GM18519 (cell line): ENCODE data around the gene CIZ1.
"Not testable (repeated sequence)": the region's sequence is repeated elsewhere in the genome, so short reads cannot be mapped to it uniquely, and the experiment has no call there.

Source experiments
- ATAC-seq: cut with Tn5 transposase; IDR thresholded peaks from one replicate; pipeline ENCODE4 v1.9.1; 2021; ENCODE audit warnings: mild to moderate bottlenecking, moderate library complexity; ENCODE audit not compliant: unreplicated experiment, low FRiP score

The CIZ1 gene

DNA sequence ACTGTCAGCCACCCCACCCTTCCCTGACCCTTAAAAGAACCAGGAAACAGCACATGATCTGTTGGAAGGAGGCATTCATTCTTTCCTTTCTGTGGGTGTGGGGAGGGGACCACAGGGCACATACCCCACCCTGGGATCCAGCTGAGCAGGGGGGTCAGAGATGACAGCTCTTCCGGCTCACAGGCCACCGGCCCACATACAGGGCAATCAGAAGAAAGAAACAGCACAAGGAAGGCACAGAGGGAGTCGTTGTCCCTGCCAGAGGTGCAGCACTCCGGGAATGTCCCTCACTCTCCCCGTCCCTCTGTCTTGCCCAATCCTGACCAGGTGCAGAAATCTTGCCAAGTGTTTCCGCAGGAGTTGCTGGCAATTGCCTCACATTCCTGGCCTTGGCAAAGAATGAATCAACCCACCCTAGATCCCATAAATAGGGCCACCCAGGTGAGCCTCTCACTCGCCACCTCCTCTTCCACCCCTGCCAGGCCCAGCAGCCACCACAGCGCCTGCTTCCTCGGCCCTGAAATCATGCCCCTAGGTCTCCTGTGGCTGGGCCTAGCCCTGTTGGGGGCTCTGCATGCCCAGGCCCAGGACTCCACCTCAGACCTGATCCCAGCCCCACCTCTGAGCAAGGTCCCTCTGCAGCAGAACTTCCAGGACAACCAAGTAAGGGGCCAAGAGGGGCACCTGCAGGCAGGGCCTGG is 42.2 kb downstream of the CIZ1 start, which contains the start of gene LCN2:
LCN2 (plus strand) TSS at position 453 of the 701 bp plus-strand sequence; CDS start at position 526, 73 bp downstream.
- ATAC-seq = no peak

DNA sequence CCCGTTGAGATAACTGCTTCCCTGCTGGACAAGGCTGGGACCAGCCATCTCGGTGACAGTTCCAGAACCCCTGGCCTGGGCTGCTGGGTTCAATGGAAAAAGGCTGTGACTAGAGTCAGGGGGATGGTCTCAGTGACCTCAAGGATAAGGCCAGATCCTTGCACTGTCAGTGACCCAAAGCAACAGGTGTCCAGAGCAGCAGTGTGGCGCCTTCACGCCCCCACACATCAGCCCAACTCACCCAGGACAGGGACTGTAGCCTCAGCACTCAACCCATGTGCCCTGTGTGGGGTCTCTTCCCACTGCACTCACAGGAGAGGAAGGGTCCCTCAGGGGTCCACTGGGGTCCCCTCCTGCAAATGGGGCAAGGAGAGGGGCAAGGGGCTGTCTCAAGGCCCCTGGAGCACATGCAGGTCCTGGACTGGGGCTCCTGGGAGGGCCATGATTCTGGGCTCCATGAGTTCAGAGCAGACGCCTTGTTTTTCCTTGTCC is 42.8 kb downstream of the CIZ1 start:
- no peak for ATAC-seq

DNA sequence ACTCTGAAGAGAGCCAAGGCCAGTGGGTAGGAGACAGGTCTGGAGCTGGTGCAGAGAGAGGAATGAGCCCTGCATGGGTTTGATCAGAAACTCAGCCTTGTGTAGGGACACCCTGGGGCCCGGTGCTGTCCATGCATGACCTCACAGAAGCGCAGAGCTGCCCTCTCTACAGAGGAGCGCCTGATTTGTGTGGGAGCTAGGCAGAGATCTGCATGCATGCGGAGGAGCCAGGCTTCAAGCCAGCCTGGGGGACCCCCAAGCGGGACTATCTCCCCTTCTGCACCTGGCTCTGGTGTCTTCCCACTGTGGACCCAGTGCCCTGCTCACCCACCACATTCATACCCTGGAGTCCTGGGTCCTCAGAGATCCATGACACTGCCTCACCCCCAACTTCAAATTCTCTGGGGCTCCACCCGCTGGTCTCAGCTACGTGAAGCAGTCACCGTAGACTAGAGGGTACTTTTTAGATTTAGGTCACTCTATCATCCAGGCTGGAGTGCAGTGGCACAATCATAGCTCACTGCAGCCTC is 44.7 kb downstream of the CIZ1 start:
- no peak for ATAC-seq

DNA sequence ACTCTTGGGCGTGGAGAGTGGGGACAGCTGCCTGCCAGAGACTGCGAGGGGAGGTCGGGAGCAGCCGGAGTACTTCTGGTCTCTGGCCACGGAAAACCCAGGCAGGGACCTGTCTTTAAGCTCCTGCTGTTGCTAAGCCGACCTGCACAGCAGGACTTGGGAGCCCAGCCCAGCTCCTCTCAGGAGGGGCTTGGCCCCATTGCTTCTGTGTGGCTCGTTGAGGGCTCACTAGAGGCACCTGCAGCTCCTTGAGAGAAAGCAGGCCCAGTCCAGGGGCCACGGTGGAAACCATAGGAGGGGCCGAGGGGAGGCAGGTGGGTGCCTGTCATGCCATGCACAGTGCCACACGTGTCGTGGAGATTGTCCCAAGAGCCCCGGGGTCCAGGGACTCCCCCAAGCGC is 45.4 kb downstream of the CIZ1 start:
- no peak for ATAC-seq

DNA sequence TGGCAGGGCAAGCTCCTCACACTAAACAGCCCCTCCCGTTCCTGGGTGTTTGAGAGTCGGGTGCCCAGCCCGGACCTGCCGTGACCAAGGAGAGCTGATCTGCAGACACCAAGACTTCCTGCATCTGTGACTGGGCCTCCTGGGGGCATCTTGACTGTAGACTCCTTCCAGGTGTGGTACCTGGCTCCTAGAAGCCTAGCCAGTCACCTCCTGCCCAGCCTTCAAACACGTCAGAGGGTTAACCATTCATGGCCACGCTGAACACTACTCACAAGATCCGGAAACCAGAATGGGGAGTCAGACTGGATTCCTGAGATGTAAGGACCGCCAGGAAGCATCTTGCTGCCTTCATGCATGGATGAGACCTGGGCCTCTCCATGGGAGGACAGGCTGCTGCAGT is 45.8 kb downstream of the CIZ1 start:
- no peak for ATAC-seq

DNA sequence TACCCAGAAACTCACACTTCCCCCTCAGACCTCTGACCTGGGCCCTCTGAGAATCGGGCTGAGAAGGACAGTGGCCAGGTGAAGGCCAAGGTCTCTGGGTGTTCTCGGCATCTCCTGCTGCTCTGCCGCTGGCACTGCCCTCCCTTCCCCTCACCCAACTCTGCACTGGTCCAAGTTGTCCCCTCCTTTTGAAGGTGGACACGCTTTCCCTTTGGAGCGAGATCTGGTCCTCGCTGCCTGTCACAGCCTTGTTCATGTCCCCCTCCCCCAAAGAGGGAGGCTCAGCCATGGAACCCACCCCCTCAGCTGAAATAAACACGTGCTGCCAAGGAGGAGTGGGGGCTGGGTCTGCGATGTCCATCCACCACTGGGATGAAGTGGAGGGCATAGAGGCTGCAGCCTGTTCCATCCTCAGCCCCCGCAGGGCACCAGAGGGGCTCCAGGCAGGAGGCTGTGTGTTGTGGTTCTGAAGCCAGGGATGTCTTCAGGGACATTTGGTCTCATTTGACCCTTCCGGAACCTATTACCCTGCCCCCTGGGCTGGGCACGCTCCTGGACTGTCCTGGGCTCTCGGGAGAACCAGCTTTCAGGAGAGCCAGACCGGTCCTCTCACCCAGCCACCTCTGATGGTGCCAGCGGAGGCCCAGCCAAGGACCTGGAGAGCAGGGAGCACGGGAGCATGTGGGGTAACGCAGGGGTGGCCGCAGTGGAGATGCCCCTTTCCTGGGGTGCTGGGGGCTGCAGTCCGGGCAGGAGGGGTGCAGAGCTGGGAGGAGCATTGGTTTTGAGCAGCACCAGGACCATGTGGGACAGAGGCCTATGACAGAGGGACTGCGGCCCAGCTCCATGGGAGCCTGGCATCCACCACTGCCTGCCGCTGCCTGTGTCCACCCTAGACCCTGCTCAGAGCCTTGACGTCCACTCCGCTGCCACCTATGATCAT is 46.9 kb downstream of the CIZ1 start:
- no peak for ATAC-seq

DNA sequence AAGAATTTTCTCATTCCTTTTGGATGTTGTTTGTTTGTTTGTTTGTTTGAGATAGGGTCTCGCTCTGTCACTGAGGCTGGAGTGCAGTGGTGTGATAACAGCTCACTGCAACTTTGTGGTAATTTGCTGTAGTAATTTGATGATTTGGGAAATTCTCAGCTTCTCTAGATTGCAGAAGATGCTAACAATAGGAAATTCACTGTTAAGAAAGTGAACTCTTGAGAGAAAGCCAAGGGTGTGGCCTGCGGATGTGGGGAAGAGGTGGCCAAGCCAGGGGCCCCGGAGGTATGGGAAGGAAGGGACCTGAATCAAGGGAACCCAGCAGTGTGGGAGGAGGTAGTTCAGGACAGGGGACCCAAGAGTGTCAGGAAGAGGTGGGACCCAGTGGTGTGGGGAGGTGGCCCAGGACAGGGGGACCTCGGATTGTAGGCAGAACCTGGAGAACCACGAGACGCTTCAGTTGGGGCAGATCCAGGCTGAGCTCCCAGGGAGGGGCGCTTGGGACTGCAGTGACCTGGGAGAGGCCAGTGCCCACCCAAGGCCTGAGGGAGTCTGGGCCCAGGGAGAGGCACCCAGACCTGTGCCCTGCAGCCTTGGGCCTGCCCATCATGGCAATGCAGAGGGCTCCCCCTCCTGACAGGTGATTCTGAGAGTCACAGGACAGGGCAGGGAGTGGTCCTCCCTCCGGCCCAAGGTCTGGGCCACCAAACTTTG is 47.7 kb downstream of the CIZ1 start:
- ATAC-seq = no peak

DNA sequence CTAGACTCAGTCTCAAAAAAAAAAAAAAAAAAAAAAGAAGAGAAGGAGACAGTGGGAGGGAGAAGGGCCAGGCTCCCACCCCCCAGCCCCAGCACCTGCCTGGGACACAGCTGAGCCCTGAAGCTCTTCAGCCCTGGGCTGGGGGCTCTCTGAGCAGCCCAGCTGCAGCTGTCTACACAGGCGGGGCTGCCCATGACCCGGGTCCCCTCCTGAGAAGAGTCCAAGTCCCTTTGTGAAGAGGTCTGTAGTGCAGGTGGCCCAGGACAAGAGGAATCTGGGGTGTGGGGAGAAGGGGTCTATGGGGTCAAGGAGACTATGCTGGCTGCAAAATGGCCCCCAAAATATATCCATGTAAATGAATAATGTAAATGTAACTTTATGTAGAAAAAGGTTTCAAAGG is 48.8 kb downstream of the CIZ1 start:
- ATAC-seq = no peak

DNA sequence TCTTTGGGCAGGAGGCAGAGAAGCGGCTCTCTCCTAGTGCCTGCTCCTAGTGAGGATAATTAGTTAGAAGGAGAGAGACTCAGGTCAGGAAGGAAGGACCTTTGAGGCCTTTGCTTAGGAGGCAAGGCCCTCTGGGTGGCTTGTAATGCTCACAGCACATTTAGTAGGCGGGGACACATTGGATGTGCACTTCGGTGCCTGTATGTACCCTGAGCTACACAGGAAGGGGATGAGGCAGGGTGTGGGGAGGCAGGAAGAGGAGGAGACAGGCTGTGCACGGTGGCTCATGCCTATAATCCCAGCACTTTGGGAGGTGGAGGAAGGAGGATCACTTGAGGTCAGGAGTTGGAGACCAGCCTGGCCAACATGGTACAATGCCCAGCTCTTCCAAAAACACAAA is 49.3 kb downstream of the CIZ1 start:
- no peak for ATAC-seq

DNA sequence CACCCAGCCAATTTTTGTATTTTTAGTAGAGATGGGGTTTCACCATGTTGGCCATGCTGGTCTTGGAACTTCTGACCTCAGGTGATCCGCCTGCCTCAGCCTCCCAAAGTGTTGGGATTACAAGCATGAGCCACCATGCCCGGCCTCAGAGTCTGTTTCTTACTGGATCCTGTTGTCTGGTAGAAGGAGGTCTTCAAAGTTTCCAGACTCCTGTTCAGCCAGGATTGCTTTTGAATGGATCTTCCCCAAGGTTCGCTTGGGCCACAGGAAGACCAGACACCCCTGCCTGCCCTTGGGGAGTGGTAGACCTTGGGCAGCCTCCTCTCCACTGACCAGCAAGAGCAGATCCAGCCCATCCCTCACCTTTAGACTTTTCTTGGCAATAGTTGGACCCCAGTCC is 49.8 kb downstream of the CIZ1 start:
- no peak for ATAC-seq

DNA sequence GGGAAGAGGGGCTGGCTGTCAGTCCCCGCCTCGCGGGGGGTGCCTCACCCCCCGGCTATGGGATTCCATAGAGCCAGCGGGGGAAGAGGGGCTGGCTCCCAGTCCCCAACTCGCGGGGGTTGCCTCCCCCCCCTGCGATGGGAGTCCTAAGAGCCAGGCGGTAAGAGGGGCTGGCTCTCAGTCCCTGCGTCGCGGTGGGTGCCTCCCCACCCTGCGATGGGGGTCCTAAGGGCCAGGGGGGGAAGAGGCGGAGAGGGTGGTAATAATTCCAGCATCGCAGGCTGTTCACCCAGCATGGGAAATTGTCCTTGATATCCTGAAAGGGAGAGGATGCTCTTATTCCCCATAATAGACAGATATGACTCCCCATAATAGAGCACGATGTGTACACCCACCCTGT is 51.8 kb downstream of the CIZ1 start:
- ATAC-seq = no peak

DNA sequence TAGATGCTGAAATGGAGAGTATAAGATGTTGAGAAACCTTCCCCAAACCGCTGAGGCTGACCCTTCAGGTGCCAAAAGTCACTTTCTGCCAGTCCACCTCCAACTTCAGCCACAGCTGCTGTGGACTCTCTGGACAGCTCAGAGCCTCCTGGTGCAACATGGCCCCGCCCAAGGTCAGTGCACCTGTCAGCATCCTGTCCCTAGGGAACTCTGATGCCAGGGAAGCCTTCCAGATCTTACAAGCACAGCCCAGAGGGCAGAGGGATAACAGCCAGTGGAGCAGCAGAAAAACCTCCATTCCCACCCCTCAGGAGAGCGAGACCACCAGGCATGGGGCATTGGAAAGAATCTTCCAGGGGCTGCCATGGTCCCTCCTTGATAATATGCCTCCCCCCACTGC is 53.4 kb downstream of the CIZ1 start:
- ATAC-seq = no peak

DNA sequence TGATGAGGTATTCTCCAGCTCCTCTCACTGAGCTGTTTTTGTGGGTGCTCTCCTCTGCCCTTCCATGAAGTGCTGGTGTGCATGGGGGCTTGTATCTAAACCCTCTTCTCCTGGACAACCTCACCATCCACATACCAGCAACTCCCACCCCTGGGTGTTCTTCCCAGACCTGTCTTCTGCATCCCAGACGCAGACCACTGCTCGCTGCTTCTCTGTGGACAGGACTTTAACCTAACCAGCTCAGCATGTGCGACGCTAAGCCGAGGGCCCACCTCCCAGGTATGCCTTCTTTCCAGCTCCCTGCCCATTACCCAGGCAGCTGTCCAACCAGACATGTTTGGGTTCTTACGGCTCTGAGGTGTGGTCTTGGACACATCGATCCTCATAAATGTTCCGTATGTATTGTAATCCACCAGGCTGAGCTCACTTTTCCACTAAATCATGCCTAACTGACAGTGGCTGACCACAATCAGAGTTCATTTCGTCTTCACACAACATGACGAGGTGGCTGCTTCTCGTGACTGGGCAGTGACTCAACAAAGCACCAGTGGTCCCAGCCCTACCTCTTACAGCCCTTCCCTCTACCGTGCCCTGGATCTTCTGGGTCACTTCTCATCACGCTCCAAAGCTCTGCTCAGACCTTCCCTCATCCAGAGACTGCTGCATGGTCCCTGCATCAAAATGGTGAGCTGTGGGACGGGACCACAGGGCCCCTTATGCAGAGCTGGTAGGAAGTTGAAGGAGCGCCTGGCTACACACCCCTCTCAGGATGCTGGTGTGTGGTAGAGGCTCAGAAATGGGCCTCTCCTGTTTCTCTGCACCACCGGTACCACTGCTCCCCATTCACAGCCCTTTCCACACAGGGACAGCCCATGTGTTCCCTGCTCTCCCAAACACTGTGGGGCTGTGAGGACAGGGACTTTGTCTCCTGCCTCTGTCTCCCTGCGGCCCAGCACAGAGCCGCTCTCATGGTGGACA is 54.3 kb downstream of the CIZ1 start:
- ATAC-seq = no peak

DNA sequence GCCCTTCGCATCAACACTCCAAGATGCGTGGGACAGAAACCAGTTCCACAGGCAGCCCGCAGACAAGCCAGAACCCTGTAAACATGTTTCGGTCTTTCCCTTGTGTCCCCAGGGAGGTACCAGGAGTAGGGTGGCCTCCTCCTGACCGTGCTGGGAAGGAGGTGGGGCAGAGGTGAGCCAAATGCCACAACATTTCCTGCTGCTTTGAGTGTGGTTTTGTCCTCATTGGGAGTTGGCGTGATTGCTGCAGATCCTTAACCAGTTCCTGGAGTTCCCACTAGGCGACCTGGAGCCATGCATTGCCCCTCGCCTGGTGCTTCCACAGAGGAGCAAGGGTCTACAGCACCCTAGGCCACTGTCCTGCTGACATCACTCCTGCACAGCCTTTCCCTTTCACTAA is 55.8 kb downstream of the CIZ1 start:
- ATAC-seq = not testable (repeated sequence)

DNA sequence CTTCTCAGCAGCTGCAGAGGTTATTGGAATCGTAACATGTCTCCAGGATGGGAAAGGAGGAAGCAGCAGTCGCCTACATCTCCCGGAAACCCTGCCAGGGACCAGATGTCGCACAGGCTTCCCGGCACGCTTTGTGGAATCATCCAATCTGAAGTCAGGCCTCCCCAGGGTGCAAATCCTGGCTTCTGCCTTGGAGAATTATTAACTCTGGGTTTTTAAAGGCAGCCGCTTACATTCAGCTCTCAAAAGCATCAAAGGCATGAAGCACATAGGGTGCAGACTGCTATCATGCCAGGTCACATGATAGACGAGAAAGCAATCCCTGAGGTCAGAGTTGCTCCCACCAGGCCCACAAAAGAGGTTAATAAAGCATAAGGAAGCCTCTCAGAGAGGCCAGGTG is 59.2 kb downstream of the CIZ1 start:
- ATAC-seq = not testable (repeated sequence)

DNA sequence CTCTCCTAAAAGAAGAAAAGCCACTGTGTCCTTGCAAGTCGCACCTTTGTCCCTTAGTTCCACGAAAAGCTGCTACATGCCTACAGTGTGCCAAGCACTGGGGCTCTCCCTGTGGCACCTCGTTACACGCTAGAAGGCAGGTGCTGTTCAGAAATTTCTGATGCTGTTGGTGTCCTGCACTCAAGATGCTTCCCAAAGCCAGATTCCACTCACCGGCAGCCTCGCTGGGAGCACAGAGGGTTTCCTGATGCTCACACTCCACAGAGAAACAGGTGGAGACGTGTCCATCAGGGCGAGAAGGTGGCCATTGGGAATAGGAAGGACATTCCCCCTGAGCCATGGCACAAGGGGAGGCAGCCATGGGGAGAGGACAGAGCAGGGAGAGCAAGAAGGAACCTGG is 60.0 kb downstream of the CIZ1 start:
- ATAC-seq = not testable (repeated sequence)

DNA sequence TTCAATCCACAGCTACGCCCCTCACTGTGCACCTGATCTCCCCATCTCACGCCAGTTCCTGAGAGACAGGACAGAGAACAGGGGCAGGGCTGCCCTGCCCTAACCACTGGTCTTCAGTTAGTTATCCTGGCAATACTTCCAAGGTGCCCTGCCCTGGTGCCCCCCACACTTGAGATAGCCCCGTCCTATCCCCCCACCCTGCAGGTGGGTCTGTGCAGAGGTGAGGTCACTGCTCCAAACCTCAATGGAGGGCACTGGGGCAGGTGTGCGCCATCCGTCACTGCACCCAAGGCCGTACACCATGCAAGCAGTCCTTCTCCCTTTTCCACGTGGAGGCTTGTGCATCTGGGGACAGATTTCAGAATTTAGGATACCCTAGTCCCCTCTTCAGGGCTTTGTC is 60.7 kb downstream of the CIZ1 start:
- ATAC-seq = not testable (repeated sequence)

DNA sequence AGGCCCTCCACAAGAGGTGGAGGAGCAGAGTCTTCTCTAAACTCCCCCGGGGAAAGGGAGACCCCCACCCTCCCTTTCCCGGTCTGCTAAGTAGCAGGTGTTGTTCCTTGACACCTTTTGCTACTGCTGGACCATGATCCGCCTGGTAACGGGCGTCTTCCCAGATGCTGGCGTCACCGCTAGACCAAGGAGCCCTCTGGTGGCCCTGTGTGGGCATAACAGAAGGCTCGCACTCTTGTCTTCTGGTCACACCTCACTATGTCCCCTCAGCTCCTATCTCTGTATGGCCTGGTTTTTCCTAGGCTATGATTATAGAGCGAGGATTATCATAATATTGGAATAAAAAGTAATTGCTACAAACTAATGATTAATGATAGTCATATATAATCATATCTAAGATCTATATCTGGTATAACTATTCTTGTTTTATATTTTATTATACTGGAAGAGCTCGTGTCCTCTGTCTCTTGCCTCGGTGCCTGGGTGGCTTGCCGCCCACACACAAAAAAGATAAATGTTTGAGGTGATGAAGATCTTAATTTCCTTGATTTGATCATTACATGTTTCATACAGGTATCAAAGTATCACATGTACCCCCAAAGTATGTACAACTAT is 61.3 kb downstream of the CIZ1 start:
- not testable (repeated sequence) for ATAC-seq
